Measurements from ENCODE around the gene CDH13.

CDH13 gene

DNA sequence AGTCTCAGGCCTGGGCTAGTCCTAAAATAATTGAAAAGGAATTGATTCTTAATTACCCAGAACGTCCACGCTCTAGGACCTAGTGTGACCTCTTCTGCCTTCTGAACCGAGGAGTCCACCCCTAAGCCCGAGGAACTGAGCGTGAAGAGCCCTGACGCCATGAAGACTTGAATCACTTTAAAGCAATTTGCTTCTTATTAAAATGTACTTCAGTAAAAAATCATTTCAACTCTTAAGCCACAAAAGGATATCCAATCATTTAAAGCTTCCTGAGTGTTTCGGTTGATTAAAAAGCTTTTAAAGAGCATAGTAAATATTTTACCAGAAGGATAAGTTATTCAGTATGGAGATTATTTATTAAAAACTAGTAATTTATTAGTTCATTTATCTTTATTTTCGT lies 1192.6 kb downstream of the CDH13 start:
- Histone ChIP-seq H3K4me2 (ENCODE audit: low read length) (no peak overlapping the region), H3K4me3 (ENCODE audit: low read length) (no peak overlapping the region), H4K20me1 (ENCODE audit: control insufficient read depth, insufficient read depth, low read depth, low read length) (no peaks in the 10 kb centered on the region), H3K9me2 (replicated peaks; ENCODE audit: control insufficient read depth, low read length) (no peaks in the 10 kb centered on the region), H3K79me2 (ENCODE audit: control insufficient read depth, low read length) (no peaks in the 10 kb centered on the region), H3F3A (ENCODE audit: control insufficient read depth, insufficient read depth) (0 out of 2 replicates have a peak, but pooled peaks cover 2% of the 10 kb centered on the region), H3K4me1 (ENCODE audit: control insufficient read depth, low read length) (peaks cover 2% of the 10 kb centered on the region; the same call in 1 of the 2 replicates), H3K27me3 (ENCODE audit: control insufficient read depth, low read length) (no peaks in the 10 kb centered on the region), H3K9me3 (ENCODE audit: control insufficient read depth, insufficient read depth, low read length) (no peaks in the 10 kb centered on the region), H3K27ac (ENCODE audit: low read depth, low read length) (no peak overlapping the region), H3K36me3 (ENCODE audit: control insufficient read depth, low read length) (no peaks in the 10 kb centered on the region)
- no peak for TF ChIP-seq EZH2phosphoT487 (IDR thresholded peaks at IDR 0.05; ENCODE audit: borderline replicate concordance, low read length)
- TF ChIP-seq, protein P1, sequence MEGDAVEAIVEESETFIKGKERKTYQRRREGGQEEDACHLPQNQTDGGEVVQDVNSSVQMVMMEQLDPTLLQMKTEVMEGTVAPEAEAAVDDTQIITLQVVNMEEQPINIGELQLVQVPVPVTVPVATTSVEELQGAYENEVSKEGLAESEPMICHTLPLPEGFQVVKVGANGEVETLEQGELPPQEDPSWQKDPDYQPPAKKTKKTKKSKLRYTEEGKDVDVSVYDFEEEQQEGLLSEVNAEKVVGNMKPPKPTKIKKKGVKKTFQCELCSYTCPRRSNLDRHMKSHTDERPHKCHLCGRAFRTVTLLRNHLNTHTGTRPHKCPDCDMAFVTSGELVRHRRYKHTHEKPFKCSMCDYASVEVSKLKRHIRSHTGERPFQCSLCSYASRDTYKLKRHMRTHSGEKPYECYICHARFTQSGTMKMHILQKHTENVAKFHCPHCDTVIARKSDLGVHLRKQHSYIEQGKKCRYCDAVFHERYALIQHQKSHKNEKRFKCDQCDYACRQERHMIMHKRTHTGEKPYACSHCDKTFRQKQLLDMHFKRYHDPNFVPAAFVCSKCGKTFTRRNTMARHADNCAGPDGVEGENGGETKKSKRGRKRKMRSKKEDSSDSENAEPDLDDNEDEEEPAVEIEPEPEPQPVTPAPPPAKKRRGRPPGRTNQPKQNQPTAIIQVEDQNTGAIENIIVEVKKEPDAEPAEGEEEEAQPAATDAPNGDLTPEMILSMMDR (IDR thresholded peaks at IDR 0.05; ENCODE audit: low read depth, low read length, poor library complexity, severe bottlenecking): no peak

DNA sequence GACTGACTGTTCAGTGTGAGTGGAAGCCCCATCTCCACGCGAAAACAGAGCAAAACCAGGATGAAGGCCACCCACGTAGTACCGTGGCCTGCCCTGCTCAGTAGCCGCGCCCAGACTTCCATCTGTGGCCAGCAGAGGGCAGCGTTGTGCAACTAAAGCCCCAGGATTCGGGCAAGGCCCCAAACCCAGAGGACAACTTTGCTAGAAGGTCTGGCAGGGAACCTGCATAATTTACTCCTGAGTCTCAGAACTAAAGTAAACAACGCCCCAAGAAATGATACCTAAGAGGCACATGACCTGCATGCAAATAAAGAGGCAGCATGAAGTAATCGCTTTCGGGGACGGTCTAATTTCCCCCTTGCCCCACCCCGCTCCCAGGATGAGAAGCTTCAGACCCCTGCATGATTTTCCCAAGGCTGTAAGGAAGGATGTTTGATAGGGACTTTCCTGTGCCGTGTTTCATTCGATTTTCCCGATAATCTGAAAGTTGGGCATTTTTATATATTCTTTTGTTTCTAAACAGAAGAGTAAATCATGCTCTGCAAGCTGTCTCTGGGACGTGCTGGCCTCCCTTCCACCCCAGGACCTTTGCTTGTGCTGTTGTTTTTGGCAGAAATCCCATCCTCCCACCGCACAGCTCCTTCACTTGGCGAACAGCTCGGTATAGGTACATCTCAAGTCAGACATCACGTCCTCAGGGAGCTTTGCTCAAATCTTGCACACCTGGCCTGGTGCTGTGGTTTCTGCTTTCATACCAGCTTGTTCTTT lies 1199.6 kb downstream of the CDH13 start:
- no peaks in the 10 kb centered on the region for H3K9me2 ChIP-seq (replicated peaks; ENCODE audit: control insufficient read depth, low read length)
- no peak overlapping the region for H3K4me2 ChIP-seq (ENCODE audit: low read length)
- no peaks in the 10 kb centered on the region for H3F3A ChIP-seq (ENCODE audit: control insufficient read depth, insufficient read depth)
- H3K79me2 ChIP-seq (ENCODE audit: control insufficient read depth, low read length): no peaks in the 10 kb centered on the region
- H3K27me3 ChIP-seq (ENCODE audit: control insufficient read depth, low read length): no peaks in the 10 kb centered on the region
- H4K20me1 ChIP-seq (ENCODE audit: control insufficient read depth, insufficient read depth, low read depth, low read length): no peaks in the 10 kb centered on the region
- no peak overlapping the region for H3K27ac ChIP-seq (ENCODE audit: low read depth, low read length)
- TF ChIP-seq, protein P1 (IDR thresholded peaks at IDR 0.05; ENCODE audit: low read depth, low read length, poor library complexity, severe bottlenecking): peak; percentile 92
- no peak for TF ChIP-seq EZH2phosphoT487 (IDR thresholded peaks at IDR 0.05; ENCODE audit: borderline replicate concordance, low read length)
- H3K4me1 ChIP-seq (ENCODE audit: control insufficient read depth, low read length): no peaks in the 10 kb centered on the region
- no peaks in the 10 kb centered on the region for H3K9me3 ChIP-seq (ENCODE audit: control insufficient read depth, insufficient read depth, low read length)
- H3K36me3 ChIP-seq (ENCODE audit: control insufficient read depth, low read length): no peaks in the 10 kb centered on the region
- H3K4me3 ChIP-seq (ENCODE audit: low read length): no peak overlapping the region

DNA sequence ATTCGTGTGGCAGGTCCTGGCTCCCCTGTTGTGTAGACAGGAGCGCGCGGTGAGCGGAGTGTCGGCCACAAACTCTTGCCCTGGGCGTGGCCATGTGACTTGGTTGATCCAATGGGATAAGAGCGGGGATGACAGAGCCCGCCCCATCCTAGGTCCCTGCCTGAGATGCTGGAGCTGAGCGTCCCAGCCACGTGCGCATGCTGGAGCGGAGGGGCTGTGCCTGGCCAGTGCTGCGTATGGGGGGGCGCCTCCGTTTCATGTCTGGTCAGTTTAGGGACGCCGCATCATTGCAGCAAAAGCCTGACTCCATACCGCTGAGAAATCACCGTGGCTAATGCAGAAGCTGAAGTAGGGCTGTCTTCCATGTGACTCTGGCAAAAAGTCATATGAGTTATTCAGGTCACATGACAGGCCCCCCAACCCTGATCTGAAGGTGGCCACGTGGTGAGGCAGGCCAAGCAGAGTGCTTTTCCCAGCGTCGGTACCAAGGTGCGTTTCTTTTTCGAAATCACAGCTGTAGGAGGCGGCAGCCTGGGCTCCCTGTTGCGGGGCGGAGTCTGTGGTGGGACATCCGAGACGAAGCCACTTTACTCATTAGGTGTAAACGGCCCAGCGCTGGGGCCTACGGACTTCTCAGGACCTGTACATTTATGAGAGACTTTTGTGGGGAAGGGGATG lies 1203.5 kb downstream of the CDH13 start:
- H3K9me2 ChIP-seq (replicated peaks; ENCODE audit: control insufficient read depth, low read length): no peaks in the 10 kb centered on the region
- H3K27me3 ChIP-seq (ENCODE audit: control insufficient read depth, low read length): 0 out of 2 replicates have a peak, but pooled peaks cover 5% of the 10 kb centered on the region
- H3F3A ChIP-seq (ENCODE audit: control insufficient read depth, insufficient read depth): no peaks in the 10 kb centered on the region
- TF ChIP-seq, protein P1 (IDR thresholded peaks at IDR 0.05; ENCODE audit: low read depth, low read length, poor library complexity, severe bottlenecking): no peak
- TF ChIP-seq EZH2phosphoT487 (IDR thresholded peaks at IDR 0.05; ENCODE audit: borderline replicate concordance, low read length): no peak
- H3K9me3 ChIP-seq (ENCODE audit: control insufficient read depth, insufficient read depth, low read length): no peaks in the 10 kb centered on the region
- no peaks in the 10 kb centered on the region for H3K79me2 ChIP-seq (ENCODE audit: control insufficient read depth, low read length)
- H3K4me1 ChIP-seq (ENCODE audit: control insufficient read depth, low read length): no peaks in the 10 kb centered on the region
- H3K36me3 ChIP-seq (ENCODE audit: control insufficient read depth, low read length): no peaks in the 10 kb centered on the region
- H3K4me2 ChIP-seq (ENCODE audit: low read length): no peak overlapping the region
- no peak overlapping the region for H3K27ac ChIP-seq (ENCODE audit: low read depth, low read length)
- no peak overlapping the region for H3K4me3 ChIP-seq (ENCODE audit: low read length)
- H4K20me1 ChIP-seq (ENCODE audit: control insufficient read depth, insufficient read depth, low read depth, low read length): no peaks in the 10 kb centered on the region

All from DOHH2 (cell line).